CD14-positive monocyte (primary cell): Measurements from ENCODE around the gene GLYATL1. TPM values are rescaled to one million over a fixed set of nuclear protein-coding genes. Genes with fewer than 3 reads are reported as not detected.

Source experiments
- DNase-seq, 3 donors: peaks; one replicate each; pipeline ENCODE4 v3.0.0-alpha.2; 2011 to 2022
- H2AFZ ChIP-seq: 2 replicates; pipeline ENCODE4 v1.6.0; 2012; ENCODE audit warnings: mild to moderate bottlenecking, low read depth, low read length, inconsistent platforms; ENCODE audit not compliant: insufficient read depth, poor library complexity, severe bottlenecking
- H3K27ac ChIP-seq, 2 donors: 1 replicate in 1 of 2; 2 replicates in 1 of 2; pipeline ENCODE4 v1.5.1; 2012 to 2013; ENCODE audit warnings: low read length in 2 of 2, control low read depth in 1 of 2, inconsistent platforms in 1 of 2, low read depth in 1 of 2, mild to moderate bottlenecking in 1 of 2
- H3K27me3 ChIP-seq, 2 donors: one replicate each; pipeline versions ENCODE4 v1.6.0 to v1.6.1; 2011 to 2013; ENCODE audit warnings: low read length in 2 of 2; ENCODE audit not compliant: control insufficient read depth in 2 of 2, insufficient read depth in 2 of 2
- H3K36me3 ChIP-seq, 2 donors: replicated peaks in 1 of 2; 1 replicate in 1 of 2; 2 replicates in 1 of 2; pipeline versions ENCODE4 v1.5.1 to v1.6.1; 2012 to 2013; ENCODE audit warnings: low read length in 2 of 2, control low read depth in 1 of 2, inconsistent platforms in 1 of 2, mild to moderate bottlenecking in 1 of 2; ENCODE audit not compliant: insufficient read depth in 2 of 2, control insufficient read depth in 1 of 2
- H3K4me1 ChIP-seq, 2 donors: 1 replicate in 1 of 2; 2 replicates in 1 of 2; pipeline versions ENCODE4 v1.5.1 to v1.6.1; 2012 to 2013; ENCODE audit warnings: low read length in 2 of 2, control low read depth in 1 of 2, inconsistent platforms in 1 of 2, mild to moderate bottlenecking in 1 of 2, moderate library complexity in 1 of 2; ENCODE audit not compliant: insufficient read depth in 2 of 2, control insufficient read depth in 1 of 2
- H3K4me2 ChIP-seq: replicated peaks from 2 replicates; pipeline ENCODE3; 2012; ENCODE audit warnings: low read length, moderate library complexity, mild to moderate bottlenecking; ENCODE audit not compliant: poor library complexity, severe bottlenecking; ENCODE audit errors: extremely low read depth
- H3K4me3 ChIP-seq, 3 experiments: fragments of 200-600 bp in 1 of 3; sonication (generic) in 1 of 3; replicated peaks in 1 of 3; 1 replicate in 2 of 3; 2 replicates in 1 of 3; pipeline ENCODE4 v1.5.1; 2011 to 2013; ENCODE audit warnings: low read length in 3 of 3, mild to moderate bottlenecking in 3 of 3, control low read depth in 2 of 3, low read depth in 2 of 3, inconsistent platforms in 1 of 3, moderate library complexity in 1 of 3
- H3K79me2 ChIP-seq: 2 replicates; pipeline ENCODE4 v1.6.0; 2012; ENCODE audit warnings: mild to moderate bottlenecking, control low read depth, inconsistent platforms, low read length, moderate library complexity; ENCODE audit not compliant: insufficient read depth
- H3K9ac ChIP-seq: 2 replicates; pipeline ENCODE4 v1.6.0; 2017; ENCODE audit warnings: low read length, mild to moderate bottlenecking; ENCODE audit not compliant: insufficient read depth, poor library complexity, severe bottlenecking
- H3K9me3 ChIP-seq, 2 donors: replicated peaks in 1 of 2; 1 replicate in 1 of 2; 2 replicates in 1 of 2; pipeline versions ENCODE4 v1.5.1 to v1.6.1; 2012 to 2013; ENCODE audit warnings: low read length in 2 of 2, control low read depth in 1 of 2; ENCODE audit not compliant: control insufficient read depth in 1 of 2, insufficient read depth in 1 of 2
- H4K20me1 ChIP-seq: 2 replicates; pipeline ENCODE4 v1.6.0; 2012; ENCODE audit warnings: mild to moderate bottlenecking, low read length, control low read depth, moderate library complexity; ENCODE audit not compliant: insufficient read depth
- H3K27ac Mint-ChIP-seq, 7 donors: one replicate each; pipeline ENCODE4 v1.8.0; 2020; ENCODE audit warnings: mild to moderate bottlenecking in 7 of 7, mixed read lengths in 7 of 7, moderate library complexity in 6 of 7, inconsistent platforms in 2 of 7
- H3K27me3 Mint-ChIP-seq, 3 donors: one replicate each; pipeline ENCODE4 v1.8.0; 2021 to 2022; ENCODE audit warnings: low read depth in 3 of 3, mild to moderate bottlenecking in 3 of 3, mixed read lengths in 3 of 3, moderate library complexity in 3 of 3, inconsistent platforms in 1 of 3
- H3K36me3 Mint-ChIP-seq, 2 donors: one replicate each; pipeline ENCODE4 v1.8.0; 2020; ENCODE audit warnings: mixed read lengths in 2 of 2, inconsistent platforms in 1 of 2, mild to moderate bottlenecking in 1 of 2
- H3K4me1 Mint-ChIP-seq: one replicate; pipeline ENCODE4 v1.8.0; 2020; ENCODE audit warnings: mild to moderate bottlenecking, mixed read lengths
- H3K4me3 Mint-ChIP-seq, 2 donors: one replicate each; pipeline ENCODE4 v1.8.0; 2020; ENCODE audit warnings: mild to moderate bottlenecking in 2 of 2, mixed read lengths in 2 of 2, moderate library complexity in 1 of 2
- H3K9me3 Mint-ChIP-seq, 7 donors: one replicate each; pipeline ENCODE4 v1.8.0; 2020 to 2022; ENCODE audit warnings: mixed read lengths in 7 of 7, mild to moderate bottlenecking in 6 of 7, moderate library complexity in 6 of 7, inconsistent platforms in 2 of 7
- WGBS: methylation state at CpG from one replicate; pipeline ENCODE4 v1.1.5; 2013; ENCODE audit warnings: missing lambda C conversion rate; ENCODE audit not compliant: insufficient coverage; 5-methylcytosine and 5-hydroxymethylcytosine counted together
- intact Hi-C, 2 donors: fragments of 100-400 bp; cut with micrococcal nuclease; formaldehyde crosslinking; loops; one replicate each; pipeline versions ENCODE4 v1.15.0 to v1.15.1; 2023
- polyA plus RNA-seq, 3 donors: library from polyadenylated mRNA; depleted of rRNA in 1 of 3; unstranded in 2 of 3; stranded (reverse) in 1 of 3; fragments of 300-500 nt in 2 of 3; fragments of >200 nt in 1 of 3; fragmentation: Illumina TruSeq in 2 of 3; gene quantifications; 1 replicate in 2 of 3; 2 replicates in 1 of 3; pipeline ENCODE4 v1.2.3, GENCODE V29; 2012 to 2021
- TF ChIP-seq, protein P1 (sequence below): fragments of 200-600 bp; IDR thresholded peaks from one replicate; pipeline ENCODE4 v1.8.0; 2022; ENCODE audit warnings: antibody characterized with exemption, mild to moderate bottlenecking

Gene GLYATL1
- polyA plus RNA-seq, 3 donors: not detected

DNA sequence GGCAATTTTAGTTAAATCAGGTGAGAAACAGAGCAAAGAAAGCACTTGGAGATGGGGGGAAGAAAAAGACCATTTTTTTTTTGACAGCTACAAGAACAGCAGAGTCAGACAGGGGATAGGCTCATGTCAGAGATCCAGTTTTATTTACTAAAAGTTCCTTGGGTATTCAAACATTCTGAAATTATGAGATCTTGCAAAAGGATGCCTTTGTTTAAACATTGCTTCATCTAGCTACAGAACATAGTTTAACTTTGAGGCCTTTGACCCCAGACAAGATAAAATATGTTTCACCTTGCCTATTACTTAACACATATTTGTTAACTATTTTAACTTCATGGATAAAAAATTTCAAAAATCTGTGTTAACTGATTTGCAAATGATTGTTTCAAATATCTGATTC is 6.4 kb downstream of the GLYATL1 start:
- H3K27me3 Mint-ChIP-seq: no peaks in the 10 kb centered on the region
- intact Hi-C loops: no loop called here
- no peaks in the 10 kb centered on the region for H3K36me3 Mint-ChIP-seq
- H3K9me3 Mint-ChIP-seq: peaks cover 0 to 3% (median 0%) of the 10 kb centered on the region in 7 donors
- no peak overlapping the region for H3K9ac ChIP-seq
- no peak for DNase-seq
- TF ChIP-seq, protein P1, sequence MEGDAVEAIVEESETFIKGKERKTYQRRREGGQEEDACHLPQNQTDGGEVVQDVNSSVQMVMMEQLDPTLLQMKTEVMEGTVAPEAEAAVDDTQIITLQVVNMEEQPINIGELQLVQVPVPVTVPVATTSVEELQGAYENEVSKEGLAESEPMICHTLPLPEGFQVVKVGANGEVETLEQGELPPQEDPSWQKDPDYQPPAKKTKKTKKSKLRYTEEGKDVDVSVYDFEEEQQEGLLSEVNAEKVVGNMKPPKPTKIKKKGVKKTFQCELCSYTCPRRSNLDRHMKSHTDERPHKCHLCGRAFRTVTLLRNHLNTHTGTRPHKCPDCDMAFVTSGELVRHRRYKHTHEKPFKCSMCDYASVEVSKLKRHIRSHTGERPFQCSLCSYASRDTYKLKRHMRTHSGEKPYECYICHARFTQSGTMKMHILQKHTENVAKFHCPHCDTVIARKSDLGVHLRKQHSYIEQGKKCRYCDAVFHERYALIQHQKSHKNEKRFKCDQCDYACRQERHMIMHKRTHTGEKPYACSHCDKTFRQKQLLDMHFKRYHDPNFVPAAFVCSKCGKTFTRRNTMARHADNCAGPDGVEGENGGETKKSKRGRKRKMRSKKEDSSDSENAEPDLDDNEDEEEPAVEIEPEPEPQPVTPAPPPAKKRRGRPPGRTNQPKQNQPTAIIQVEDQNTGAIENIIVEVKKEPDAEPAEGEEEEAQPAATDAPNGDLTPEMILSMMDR: no peak
- H3K27me3 ChIP-seq: no peaks in the 10 kb centered on the region
- H3K9me3 ChIP-seq: no peaks in the 10 kb centered on the region
- no peak overlapping the region for H2AFZ ChIP-seq
- H3K27ac Mint-ChIP-seq: no peak overlapping the region
- H3K4me3 Mint-ChIP-seq: no peak overlapping the region
- no peaks in the 10 kb centered on the region for H3K4me1 Mint-ChIP-seq
- no peak overlapping the region for H3K4me3 ChIP-seq
- H4K20me1 ChIP-seq: no peaks in the 10 kb centered on the region
- H3K27ac ChIP-seq: no peak overlapping the region
- H3K4me2 ChIP-seq: no peak overlapping the region
- no peaks in the 10 kb centered on the region for H3K79me2 ChIP-seq
- H3K36me3 ChIP-seq: no peaks in the 10 kb centered on the region
- H3K4me1 ChIP-seq: no peaks in the 10 kb centered on the region

DNA sequence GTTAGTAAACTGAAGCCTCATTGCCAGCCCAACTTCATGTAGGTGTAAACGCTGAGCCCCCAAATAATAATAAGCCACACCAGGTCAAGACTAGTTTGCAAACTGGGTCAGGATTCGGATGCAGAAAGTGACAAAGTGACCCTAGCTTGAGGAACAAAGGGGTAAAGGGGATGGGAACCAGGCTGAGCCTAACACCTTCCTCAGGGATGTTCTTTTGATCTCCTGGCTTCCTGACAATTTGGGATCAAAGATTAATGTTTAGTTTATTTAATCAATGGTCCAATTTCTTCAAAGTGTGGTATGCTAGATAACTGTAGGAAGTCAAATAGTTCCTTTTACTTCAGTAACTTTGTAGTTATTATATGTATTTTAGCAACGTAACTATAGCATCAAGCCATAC is 9.9 kb downstream of the GLYATL1 start:
- Histone ChIP-seq H2AFZ (no peak overlapping the region), H3K4me1 (no peaks in the 10 kb centered on the region), H3K4me3 (no peak overlapping the region), H3K4me2 (no peak overlapping the region), H4K20me1 (no peaks in the 10 kb centered on the region), H3K79me2 (no peaks in the 10 kb centered on the region), H3K36me3 (no peaks in the 10 kb centered on the region), H3K27me3 (no peaks in the 10 kb centered on the region), H3K27ac (no peak overlapping the region), H3K9me3 (no peaks in the 10 kb centered on the region), H3K9ac (no peak overlapping the region)
- no peak for DNase-seq
- H3K27ac Mint-ChIP-seq: no peak overlapping the region
- no peaks in the 10 kb centered on the region for H3K9me3 Mint-ChIP-seq
- no peaks in the 10 kb centered on the region for H3K36me3 Mint-ChIP-seq
- no peaks in the 10 kb centered on the region for H3K27me3 Mint-ChIP-seq
- no CpG with 5 or more reads among the region's 3 CpGs for WGBS
- no peak overlapping the region for H3K4me3 Mint-ChIP-seq
- intact Hi-C loops: no loop called here
- TF ChIP-seq, protein P1: no peak
- H3K4me1 Mint-ChIP-seq: no peaks in the 10 kb centered on the region
